GM19455 (cell line): ENCODE results near the gene SNRK.

Experiments
- ATAC-seq: cut with Tn5 transposase; IDR thresholded peaks from one replicate; pipeline ENCODE4 v1.9.1; 2021; ENCODE audit not compliant: unreplicated experiment

The SNRK gene

GRCh38 chr3:43268636-43269035 is 17.7 kb upstream of the SNRK start:
- no peak for ATAC-seq

GRCh38 chr3:43270078-43270477 is 16.3 kb upstream of the SNRK start:
- no peak for ATAC-seq

DNA sequence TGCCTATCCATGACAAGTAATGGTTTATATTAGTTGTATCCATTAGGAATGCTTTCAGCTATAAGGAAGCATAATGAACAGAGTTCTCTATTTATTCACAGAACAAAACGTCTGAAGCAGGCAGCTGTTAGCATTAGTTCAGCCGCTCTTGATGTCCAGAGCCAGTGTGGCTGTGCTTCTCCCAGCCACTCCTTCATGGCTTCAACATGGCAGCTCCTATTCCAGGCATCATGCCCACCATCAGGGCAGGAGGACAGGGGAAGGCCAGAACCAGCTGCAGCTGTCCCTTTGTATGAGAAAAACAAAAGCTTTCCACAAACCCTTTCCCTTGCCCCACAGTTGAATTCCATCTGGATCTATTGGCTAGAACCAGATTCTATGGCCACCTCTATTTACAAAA is 12.9 kb upstream of the SNRK start:
- ATAC-seq, result no peak

DNA sequence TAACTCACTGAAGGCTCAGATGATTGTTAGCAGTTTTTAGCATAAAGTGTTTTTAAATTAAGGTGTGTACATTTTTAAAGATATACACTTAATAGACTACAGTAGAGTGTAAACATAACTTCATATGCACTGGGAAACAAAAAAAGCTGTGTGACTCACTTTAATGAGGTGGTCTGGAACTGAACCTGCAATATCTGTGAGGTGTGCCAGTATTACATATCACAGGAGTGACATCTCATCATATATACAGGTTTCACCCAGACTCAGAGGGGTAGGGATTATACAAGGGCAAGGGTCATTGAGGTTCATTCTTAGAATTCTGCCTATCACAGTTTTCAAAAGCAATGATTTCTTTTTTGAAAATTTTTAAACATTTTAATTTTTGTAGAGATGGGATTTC is 7.3 kb upstream of the SNRK start:
- ATAC-seq, result no peak

GRCh38 chr3:43279532-43279931 is 6.8 kb upstream of the SNRK start:
- ATAC-seq, result no peak

DNA sequence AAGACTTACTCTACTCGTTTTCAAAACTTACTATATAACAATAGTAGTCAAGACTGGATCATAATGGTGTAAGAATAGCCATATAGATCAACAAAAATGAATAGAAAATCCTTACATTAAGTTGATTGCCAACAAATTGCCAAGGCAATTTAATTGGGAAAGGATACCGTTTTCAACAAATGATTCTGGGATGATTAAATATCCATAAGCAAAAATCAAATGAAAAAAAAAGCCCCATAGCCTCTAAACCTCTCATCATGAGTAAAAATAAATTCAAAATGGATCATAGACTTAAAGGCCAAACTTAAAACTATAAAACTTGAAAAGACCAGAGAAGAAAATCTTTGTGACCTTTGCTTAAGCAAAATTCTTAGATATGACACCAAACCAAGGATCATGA is 5.3 kb upstream of the SNRK start:
- no peak for ATAC-seq

GRCh38 chr3:43284171-43284570 is 2.2 kb upstream of the SNRK start:
- ATAC-seq, result no peak

DNA sequence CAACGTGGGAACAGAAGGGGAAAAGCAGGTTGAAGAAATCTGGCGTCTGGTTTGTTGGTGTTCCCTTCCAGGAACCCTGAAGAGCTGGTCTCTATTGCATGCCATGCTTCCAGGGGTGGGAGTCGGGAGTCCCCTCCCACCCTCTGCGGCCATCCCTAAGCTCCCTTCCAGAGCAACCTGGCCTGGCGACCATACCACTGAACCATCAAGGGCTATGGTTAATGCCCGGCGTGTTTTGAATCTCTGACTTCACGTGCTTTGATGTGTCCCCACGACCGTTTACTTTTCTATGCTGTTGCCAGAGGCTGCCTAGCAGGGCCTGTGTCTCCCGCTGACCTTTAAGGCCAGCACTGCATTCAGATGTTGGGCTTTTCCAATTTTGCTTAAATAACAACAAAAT is 696 bp upstream of the SNRK start:
- ATAC-seq, result no peak

DNA sequence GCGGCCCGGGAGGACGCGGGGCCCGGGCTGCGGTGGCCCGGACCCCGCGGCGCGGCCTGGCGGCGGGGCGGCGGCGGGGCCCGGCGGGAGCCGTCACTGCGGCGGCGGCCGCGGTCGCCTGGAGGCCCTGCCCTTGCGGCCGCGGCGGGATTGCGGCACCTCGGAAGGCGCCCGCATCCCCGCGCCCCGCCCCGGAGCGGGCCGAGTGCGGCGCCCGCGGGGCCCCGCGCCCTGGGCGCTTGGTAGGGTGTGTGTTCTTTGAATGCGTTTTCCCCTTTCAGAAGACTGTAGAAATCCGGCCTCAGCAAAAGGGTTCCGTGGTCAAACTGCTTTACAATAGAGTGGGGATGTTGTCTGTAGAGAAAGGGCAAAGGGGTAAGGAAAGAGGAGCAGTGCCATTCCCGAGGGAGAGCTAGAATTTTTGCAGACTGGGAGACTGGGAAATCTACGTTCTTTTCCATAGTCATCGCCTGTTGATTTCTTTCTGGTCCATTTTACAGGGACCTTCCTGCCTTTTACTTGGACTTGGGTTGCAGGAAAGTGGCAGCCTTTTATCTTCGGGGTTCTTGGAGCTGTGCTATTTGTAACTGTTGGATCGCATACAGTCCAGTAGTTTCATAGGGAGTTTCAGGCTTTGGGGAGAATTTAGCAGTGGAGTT is 630 bp downstream of the SNRK start:
- ATAC-seq, result peak; percentile 30

GRCh38 chr3:43287500-43287873 is 1.1 kb downstream of the SNRK start:
- ATAC-seq, result no peak

DNA sequence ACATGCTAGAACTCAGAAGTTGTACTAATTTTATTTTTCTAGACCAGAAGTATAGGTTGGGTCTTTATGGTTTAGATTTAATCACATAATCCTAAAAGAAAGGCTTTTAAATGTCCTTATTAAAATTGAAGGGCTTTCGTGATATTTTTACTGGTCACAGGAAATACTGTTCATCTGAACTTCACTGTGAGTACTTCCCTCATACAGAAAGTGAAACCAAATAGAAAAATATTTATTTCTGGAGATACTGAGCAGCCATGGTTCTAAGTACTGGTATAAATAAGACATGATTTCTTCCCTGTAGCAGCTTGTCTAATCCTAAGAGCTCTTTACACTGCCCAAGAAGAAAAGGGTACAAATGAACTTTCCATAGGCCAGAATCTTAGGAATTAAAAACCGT is 2.0 kb downstream of the SNRK start:
- ATAC-seq, result no peak

DNA sequence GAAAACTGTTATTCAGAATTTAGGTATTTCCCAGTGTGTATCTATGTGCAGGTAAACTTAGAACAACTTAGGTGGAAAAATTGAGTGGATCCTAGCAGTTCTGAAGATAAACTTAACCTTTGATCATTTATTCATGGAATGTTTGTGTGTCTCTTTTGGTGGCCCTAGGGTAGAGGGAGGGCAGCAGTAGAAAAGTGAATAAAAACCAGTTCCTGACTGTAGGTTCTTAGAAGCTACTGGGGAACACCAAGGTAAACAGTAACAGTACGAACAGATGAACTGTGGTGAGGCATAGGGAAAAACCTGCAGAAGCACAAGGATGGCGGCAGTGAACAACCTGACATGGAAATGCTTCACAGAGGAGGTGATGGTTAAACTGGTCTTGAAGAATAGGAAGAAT is 2.5 kb downstream of the SNRK start:
- no peak for ATAC-seq

DNA sequence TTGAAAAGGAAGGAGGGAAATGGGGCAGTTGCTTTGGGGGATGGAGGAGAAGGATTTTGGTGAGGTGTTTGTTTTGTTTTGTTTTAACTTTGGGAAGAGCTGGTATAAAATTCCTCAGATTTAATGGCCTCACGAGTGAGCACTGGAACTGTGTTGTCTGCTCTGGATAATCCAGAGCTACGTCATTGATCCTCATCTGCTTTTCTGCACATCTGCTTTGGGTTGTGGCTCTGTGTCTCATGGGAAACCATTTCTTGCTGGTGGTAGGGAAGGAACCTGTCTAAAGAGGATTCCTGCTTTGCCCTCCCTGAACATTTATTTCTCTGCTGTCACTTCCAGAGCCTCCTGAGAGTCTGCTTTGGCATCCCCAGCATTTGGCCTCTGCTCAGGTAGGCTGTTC is 3.1 kb downstream of the SNRK start:
- ATAC-seq, result no peak

DNA sequence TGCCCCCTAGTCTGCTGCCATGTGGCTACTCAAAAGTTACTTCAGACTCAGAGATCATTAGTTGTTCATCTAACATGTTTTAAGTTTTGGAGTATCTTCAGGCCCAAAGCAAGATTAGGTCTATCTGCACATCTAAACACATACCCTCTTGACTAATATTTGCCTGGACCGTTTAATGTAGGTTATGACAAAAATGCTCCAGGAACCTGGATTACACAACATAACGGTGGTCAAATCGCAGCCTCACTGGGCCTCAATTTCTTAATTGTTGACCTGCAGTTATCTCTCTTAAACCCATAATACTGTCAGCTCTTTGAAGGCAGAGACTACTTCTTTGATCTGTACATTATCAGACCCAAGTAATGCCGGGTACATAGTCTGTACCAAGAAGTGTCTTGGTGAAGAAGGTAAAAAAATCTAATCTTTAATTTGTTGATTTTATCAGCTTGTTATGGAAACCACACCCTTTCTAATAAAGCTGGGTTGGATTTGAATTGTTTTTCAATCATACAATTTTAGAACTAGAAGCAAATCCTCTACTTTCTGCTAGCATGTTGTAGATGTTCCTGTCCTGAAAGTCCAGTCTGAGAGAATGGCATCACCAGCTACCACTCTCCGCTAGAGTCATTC is 3.6 kb downstream of the SNRK start:
- ATAC-seq, result no peak

GRCh38 chr3:43290956-43291355 is 4.6 kb downstream of the SNRK start:
- ATAC-seq, result no peak

DNA sequence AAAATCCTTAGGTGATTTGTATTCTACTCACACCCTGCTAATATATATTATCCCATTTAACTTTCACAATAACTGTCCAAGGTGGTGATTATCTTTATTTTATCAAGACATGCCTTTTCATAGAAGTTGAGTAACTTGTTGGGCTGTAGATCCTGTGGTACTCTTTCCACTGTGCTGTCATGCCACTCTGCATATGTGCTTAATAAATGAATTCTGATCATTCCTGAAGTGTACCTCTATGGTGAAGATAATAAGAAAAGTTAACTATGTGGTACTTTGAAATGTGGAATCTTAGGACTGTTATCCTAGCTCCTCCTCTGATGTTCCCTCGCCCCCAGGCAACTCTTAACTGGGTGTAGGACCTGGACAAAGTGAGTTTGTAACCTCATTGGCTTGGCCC is 5.2 kb downstream of the SNRK start:
- no peak for ATAC-seq

GRCh38 chr3:43294975-43295374 is 8.6 kb downstream of the SNRK start:
- no peak for ATAC-seq

GRCh38 chr3:43296565-43296964 is 10.2 kb downstream of the SNRK start:
- ATAC-seq, result peak; percentile 93

- ATAC-seq, result no peak
These were observed 12.0 kb downstream of the SNRK start for GRCh38 chr3:43298292-43298691.

DNA sequence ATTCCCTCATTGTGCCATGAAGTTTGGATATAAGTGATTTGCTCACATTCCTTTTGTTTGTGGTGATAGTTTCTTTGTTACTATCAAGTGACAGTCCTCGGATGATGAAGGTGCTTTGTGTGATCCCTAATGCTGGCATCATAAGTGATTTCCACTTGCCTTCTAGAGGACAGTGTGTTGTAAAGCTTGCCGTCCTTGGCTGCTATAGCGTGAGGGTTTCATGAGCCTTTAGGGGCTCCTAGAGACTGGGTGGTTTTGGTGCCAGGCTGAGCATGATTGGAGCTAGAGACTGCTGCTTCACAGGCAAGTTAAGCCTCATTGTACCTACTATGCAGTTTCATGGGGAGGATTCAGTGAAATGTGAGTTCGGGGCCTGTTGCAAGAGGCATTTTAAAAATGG is 12.4 kb downstream of the SNRK start:
- no peak for ATAC-seq

DNA sequence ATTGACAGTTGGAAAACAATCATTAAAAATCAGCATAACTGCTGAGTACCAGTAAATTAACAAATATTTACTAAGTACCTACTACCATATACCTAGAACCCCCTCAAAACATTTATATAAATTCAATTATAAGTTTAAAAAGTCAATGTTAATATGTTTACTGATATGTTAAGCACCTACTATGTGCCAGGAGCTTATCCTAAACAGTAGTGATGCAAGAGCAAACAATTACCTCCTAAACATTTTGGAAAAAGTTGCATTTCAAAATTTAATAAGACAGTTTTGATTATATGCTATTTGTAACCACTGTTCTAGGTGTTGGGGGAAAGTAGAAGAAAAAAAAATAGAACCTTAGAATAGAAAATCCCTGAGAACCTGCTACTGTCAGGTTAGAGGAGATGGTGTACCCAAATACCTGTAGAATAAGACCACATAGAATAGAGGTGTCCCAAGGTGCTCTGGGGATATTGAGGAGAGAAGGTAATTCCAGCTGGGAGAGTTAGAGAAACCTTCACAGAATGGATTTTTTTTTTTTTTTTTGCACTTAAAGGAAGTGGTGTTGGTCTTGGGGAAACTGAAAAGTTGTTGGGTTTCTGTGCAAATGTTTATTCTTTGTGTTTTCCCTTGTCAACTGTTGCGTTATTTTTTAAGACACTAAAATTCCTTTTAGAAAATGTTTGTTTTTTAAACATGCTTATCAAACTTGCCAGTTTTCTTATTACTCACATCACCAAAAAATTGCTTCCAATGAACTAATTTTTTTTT is 16.0 kb downstream of the SNRK start:
- no peak for ATAC-seq

GRCh38 chr3:43304126-43304525 is 17.8 kb downstream of the SNRK start:
- no peak for ATAC-seq
